ENCODE results near the gene AGBL2.

DNA sequence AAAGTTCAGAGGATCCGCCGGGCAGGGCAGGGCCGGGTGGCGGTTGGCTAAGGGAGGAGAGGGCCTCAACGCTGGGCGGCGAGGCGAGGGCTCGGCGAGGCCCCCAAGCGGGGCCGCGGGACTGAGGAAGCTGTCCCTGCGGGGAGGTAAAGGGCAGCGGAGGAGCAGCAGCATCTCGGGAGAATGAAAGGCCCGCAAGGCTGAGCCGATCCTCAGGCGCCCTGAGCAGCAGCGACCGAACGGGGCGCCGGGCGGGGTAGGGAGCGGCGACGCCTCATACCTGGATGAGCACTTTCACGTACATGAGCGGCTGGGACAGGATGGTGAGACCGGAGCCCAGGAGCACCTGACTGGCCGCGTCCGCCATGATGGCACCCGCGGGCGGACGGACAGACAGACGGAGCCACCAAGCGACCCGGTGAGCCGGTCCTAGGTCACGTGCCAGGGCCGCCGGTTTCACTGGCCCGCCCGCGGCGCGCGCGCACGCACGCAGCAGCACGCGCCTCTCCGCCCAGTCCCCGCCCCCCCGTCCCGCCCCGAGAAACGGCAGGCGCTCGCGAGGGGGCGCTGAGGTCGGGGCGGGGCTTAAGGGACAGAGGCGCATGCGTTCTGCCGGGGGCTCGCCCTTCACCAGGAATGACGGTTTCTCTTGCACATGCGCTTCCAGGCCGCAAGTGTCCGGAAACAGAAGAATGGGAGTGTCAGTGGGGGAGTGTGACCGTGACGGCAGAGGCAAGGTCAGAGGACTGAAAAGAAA lies 72.9 kb downstream of the AGBL2 start, which contains the start of gene MTCH2:
- TF ChIP-seq, protein P1, sequence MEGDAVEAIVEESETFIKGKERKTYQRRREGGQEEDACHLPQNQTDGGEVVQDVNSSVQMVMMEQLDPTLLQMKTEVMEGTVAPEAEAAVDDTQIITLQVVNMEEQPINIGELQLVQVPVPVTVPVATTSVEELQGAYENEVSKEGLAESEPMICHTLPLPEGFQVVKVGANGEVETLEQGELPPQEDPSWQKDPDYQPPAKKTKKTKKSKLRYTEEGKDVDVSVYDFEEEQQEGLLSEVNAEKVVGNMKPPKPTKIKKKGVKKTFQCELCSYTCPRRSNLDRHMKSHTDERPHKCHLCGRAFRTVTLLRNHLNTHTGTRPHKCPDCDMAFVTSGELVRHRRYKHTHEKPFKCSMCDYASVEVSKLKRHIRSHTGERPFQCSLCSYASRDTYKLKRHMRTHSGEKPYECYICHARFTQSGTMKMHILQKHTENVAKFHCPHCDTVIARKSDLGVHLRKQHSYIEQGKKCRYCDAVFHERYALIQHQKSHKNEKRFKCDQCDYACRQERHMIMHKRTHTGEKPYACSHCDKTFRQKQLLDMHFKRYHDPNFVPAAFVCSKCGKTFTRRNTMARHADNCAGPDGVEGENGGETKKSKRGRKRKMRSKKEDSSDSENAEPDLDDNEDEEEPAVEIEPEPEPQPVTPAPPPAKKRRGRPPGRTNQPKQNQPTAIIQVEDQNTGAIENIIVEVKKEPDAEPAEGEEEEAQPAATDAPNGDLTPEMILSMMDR (IDR thresholded peaks at IDR 0.05 in 4 of 5, conservative IDR thresholded peaks at IDR 0.05 in 1 of 5) = peak in 3 of 5 experiments; percentile 35 to 56 (median 49)
- TF ChIP-seq POLR2A (IDR thresholded peaks at IDR 0.05) = peak; percentile 86 to 88
